ENCODE measurements around the gene SIRT5.

The SIRT5 gene

DNA sequence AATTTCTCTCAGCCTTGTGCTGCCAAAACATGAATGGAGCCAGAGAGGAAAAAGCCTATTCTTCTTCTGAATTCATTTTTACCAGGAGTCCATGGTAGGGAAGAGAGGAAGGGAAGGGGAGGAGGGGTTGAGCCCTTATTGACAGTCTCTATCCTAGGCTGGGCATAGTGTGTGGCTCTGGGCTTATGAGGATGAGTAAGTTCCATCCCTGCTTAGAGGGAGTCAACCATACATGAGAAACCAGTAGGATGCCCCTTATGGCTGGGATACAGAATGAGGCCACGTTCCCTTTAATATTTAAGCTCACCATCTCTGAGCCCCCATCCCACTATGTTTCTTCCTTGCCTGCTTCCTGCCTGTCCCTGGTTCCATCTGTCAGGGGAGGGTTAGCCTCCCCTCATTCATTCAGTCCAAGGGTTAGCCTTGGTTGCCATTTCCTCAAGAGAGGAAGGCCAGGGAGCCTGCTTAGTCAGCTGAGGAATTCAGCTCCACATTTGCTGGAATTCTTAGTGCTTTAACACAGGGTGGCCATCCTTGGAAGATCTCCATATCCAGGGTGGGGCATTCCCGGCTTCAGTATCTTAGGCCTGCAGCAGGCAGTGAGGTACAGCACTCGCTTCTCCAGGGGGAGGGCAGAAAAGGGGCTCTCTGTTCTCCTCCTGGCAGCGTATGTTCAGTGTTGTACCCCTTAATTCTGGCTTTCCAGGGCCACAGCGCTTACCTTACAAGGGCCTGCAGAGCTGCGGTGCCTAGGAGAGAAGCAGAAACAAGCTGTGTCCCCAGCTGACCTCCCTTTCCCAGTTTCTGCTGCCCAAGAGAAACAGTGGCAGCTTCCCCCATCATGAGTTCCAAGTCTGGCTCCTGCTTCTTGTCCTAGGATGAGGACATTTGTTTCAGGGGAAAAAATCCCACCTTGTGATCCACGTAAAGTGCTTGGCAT, 12.5 kb downstream of the SIRT5 start:
- DNase-seq, result no peak

- DNase-seq, result no peak
These were observed 15.4 kb downstream of the SIRT5 start for GRCh38 chr6:13589801-13590200.

- no peak for DNase-seq
These were observed 16.3 kb downstream of the SIRT5 start for GRCh38 chr6:13590574-13591153.

- no peak for DNase-seq
These were observed 17.0 kb downstream of the SIRT5 start for GRCh38 chr6:13591205-13591921.

GRCh38 chr6:13593103-13593502, 18.7 kb downstream of the SIRT5 start:
- DNase-seq, result no peak

DNA sequence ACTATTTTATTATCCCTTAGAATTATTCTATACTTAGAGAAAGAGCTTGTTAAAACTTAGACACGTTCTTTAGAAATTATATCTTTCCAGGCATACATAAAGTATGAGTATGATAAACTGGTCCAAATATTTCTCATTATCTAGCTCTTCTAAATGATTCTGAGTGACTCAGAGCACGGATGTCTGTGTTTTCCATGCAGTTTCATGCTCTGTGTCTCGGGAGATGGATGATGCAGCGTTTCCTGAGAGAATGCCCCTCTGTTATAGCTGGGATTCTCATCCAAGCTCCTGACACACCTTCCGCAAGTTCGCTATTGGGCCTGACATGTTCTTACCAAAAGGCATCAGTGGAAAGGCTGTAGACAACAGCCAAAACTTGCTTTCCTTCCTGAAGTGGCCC, 19.3 kb downstream of the SIRT5 start:
- no peak for DNase-seq

- DNase-seq, result no peak
These were observed 22.7 kb downstream of the SIRT5 start for GRCh38 chr6:13597073-13597472.

GRCh38 chr6:13600036-13600435, 25.6 kb downstream of the SIRT5 start:
- DNase-seq, result no peak

GRCh38 chr6:13604135-13604534, 29.7 kb downstream of the SIRT5 start:
- DNase-seq, result no peak

DNA sequence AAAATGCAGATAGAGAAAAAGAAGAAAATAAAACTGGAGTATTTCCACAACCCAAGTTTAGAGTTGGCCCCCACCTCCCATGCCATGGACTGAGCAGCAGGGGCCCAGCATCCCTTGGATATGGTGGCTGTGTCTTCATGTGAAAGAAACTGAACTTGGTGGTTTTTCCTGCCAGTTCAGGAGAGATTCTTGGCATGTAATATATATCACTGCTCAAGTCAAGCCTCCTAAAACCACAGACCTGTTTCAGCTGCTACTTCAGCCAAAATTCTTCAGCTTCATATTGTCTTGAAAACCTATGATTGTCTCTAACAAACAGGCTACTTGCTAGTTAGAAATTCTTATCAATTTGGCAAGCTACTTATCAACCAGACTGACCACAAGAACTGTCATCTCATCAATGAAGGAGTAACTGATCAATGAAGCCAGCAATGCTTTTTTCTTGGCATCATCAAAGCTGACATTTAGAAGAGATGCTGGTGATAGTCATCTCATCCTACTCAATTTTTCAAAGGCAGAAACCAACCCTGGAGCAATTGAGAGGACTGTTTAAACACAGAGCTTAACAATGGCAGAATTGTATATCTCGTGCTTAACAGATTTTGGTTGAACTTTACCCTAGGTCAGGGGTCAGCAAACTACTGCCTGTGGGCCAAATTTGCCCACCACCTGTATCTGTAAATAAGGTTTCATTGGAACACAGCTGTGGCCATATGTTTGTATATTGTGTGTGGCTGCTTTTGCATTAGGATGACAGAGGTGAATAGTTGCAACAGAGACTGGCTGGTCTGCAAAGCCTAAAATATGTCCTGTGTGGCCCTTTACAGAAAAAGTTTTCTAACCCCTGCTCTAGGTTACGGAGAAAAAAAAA, 30.4 kb downstream of the SIRT5 start:
- DNase-seq, result no peak

GRCh38 chr6:13605634-13606033, 31.2 kb downstream of the SIRT5 start:
- DNase-seq, result no peak

DNA sequence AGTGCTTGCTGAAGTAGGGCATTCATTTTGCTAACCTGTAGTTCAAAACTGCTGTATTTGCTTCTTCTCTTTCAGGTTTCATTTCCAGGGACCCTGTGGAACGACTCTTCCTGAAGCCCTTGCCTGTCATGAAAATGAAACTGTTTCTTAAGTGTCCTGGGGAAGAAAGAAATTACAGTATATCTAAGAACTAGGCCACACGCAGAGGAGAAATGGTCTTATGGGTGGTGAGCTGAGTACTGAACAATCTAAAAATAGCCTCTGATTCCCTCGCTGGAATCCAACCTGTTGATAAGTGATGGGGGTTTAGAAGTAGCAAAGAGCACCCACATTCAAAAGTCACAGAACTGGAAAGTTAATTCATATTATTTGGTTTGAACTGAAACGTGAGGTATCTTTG, 37.3 kb downstream of the SIRT5 start:
- DNase-seq, result no peak

GRCh38 chr6:13613029-13613594, 38.7 kb downstream of the SIRT5 start:
- no peak for DNase-seq

GRCh38 chr6:13614126-13614925, 39.9 kb downstream of the SIRT5 start:
- DNase-seq, result peak in 16 of 58 donors; percentile 31 to 70 (median 58)

DNA sequence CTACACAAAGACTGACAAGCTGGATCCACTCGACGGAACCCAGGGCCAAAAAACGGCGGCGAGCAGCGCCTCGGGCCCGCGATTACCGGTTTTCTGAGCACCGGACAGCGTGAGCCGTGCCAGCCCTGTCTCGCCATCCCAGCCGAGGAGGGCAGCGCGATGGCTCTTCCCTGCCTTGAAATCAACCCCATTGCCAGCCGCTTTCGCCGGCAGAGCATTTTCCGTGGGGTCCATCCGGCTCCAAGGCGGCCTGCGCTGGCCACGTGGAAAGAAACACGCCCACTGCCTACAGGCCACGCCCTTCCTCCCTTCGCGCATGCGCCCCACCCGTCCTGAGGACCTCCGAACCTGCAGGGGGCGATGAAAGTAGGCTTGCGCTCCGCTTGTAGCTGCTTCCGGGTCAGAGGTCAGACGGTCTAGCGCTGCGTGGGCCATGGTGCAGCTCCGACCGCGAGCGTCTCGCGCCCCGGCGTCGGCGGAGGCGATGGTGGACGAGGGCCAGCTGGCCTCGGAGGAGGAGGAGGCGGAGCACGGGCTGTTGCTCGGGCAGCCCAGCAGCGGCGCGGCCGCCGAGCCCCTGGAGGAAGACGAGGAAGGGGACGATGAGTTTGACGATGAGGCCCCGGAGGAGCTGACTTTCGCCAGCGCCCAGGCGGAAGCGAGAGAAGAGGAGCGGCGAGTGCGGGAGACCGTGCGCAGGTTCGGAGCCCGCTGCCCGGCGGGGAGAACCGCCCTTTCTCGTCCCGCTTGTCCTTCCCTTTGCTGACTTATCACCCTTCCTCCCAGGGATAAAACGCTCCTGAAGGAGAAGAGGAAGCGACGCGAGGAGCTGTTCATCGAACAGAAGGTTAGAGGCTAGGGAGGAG, 40.8 kb downstream of the SIRT5 start, which contains the start of gene NOL7:
TSS of gene NOL7 (plus strand) at position 410 of the 866 bp plus-strand sequence. CDS start at position 434, 24 bp downstream.
- DNase-seq, result peak; percentile 79 to 98 (median 96)

- DNase-seq, result peak in 33 of 58 donors; percentile 6 to 62 (median 36)
These were observed 41.4 kb downstream of the SIRT5 start for GRCh38 chr6:13615792-13616120.

DNA sequence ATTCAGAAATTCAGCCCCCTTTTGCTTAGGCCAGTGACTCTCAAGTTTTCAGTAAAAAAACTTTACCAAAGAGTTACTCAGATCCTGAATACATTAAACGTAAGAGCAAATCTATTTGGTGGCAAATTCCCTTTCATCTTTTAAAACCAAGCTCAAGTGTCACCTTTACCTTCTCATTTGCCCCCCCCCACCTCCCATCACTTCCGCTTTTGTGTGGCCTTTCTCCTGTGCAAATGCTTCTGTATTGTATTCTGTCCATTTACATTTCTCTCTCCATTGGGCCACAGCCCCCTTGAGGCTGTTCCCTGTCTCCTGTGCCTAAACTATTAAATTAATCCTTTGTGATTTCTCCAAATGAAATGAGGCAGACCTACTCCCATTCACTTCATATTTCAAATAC, 42.7 kb downstream of the SIRT5 start:
- no peak for DNase-seq

DNA sequence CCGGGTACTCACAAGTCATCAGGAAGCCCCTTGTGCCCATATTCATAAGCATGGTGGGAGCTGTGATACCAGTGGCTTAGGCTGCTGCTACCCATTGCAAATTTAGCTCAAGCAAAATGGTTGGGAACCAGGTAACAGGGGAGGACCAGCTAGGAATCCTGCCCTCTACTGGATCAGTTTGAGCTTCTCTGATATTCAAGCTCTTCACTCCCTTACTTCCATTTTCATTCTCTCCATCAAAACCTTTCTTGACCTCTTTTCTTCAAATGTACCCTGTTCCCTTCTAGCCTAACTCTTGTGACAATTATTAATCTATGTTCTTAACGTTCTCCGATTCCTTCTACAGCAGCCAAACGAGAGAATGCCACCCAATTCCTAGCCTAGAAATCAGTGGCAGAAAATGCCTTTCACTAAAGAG, 50.5 kb downstream of the SIRT5 start:
- no peak for DNase-seq
